GM12878 (cell line): ENCODE measurements around the gene NSG1. TPM values are rescaled to one million over a fixed set of nuclear protein-coding genes. Genes with fewer than 3 reads are reported as not detected.

Experiments
- BCL3 ChIP-seq: IDR thresholded peaks from 2 replicates; pipeline ENCODE4 v1.6.1; 2011; ENCODE audit warnings: borderline replicate concordance, low read depth, mild to moderate bottlenecking, moderate library complexity, low read length; ENCODE audit not compliant: insufficient read depth, poor library complexity, severe bottlenecking
- BHLHE40 ChIP-seq, 2 experiments: fragments of 450-650 bp in 1 of 2; IDR thresholded peaks; 2 replicates each; pipeline ENCODE4 v1.6.1; 2011 to 2017; ENCODE audit warnings: low read depth in 2 of 2, borderline replicate concordance in 1 of 2, improper control_type of control experiment in 1 of 2, low read length in 1 of 2, mild to moderate bottlenecking in 1 of 2
- CTCF ChIP-seq, 3 experiments: IDR thresholded peaks in 2 of 3; conservative IDR thresholded peaks in 1 of 3; 2 replicates each; pipeline ENCODE4 v1.5.1; 2011; ENCODE audit warnings: low read depth in 3 of 3, low read length in 3 of 3, mild to moderate bottlenecking in 3 of 3, control low read depth in 2 of 3, moderate library complexity in 2 of 3, inconsistent platforms in 1 of 3, mixed read lengths in 1 of 3; ENCODE audit not compliant: control insufficient read depth in 2 of 3, insufficient read depth in 1 of 3; ENCODE audit errors: extremely low read depth in 1 of 3
- MAX ChIP-seq: IDR thresholded peaks from 2 replicates; pipeline ENCODE4 v1.6.1; 2012; ENCODE audit warnings: low read depth, low read length, improper control_type of control experiment
- MXI1 ChIP-seq: fragments of 150-350 bp; IDR thresholded peaks from 2 replicates; pipeline ENCODE4 v1.6.1; 2011; ENCODE audit warnings: low read depth, mild to moderate bottlenecking, inconsistent platforms, low read length, improper control_type of control experiment
- RAD21 ChIP-seq: IDR thresholded peaks from 2 replicates; pipeline ENCODE4 v1.6.1; 2011; ENCODE audit warnings: mild to moderate bottlenecking, low read depth, low read length, moderate library complexity; ENCODE audit not compliant: insufficient read depth
- RB1 ChIP-seq: fragments of 450-650 bp; formaldehyde crosslinking; IDR thresholded peaks from 2 replicates; pipeline ENCODE4 v1.6.1; 2017; ENCODE audit warnings: mild to moderate bottlenecking, borderline replicate concordance
- RBBP5 ChIP-seq: fragments of 200-600 bp; sonication (generic); conservative IDR thresholded peaks from 2 replicates; pipeline ENCODE4 v1.6.1; 2016
- SMC3 ChIP-seq: IDR thresholded peaks from 2 replicates; pipeline ENCODE4 v1.6.1; 2011; ENCODE audit warnings: low read length, improper control_type of control experiment, borderline replicate concordance
- TARDBP ChIP-seq: IDR thresholded peaks from 2 replicates; pipeline ENCODE4 v1.6.1; 2016; ENCODE audit warnings: borderline replicate concordance
- TCF3 ChIP-seq: IDR thresholded peaks from 2 replicates; pipeline ENCODE4 v1.6.1; 2012; ENCODE audit warnings: low read depth, mild to moderate bottlenecking, low read length, borderline replicate concordance; ENCODE audit not compliant: insufficient read depth
- YY1 ChIP-seq: IDR thresholded peaks from 2 replicates; pipeline ENCODE4 v1.6.1; 2011; ENCODE audit warnings: low read depth, mild to moderate bottlenecking, low read length
- ZBTB40 ChIP-seq: fragments of 450-650 bp; IDR thresholded peaks from 2 replicates; pipeline ENCODE4 v1.6.1; 2016; ENCODE audit warnings: mild to moderate bottlenecking, moderate library complexity, borderline replicate concordance
- ZNF24 ChIP-seq: fragments of 450-650 bp; IDR thresholded peaks from 2 replicates; pipeline ENCODE4 v1.6.1; 2017; ENCODE audit warnings: antibody characterized with exemption, mild to moderate bottlenecking
- ZNF274 ChIP-seq: IDR thresholded peaks from one replicate; pipeline ENCODE4 v1.8.0; 2011; ENCODE audit not compliant: insufficient read length, insufficient read depth
- polyA plus RNA-seq, 11 experiments: library from polyadenylated mRNA; depleted of rRNA in 4 of 11; unstranded in 6 of 11; stranded (reverse) in 5 of 11; fragments of >200 nt; fragmentation: Nextera tagmentation in 4 of 11; fragmentation: Illumina TruSeq in 1 of 11; extraction: Ambion mirVana in 4 of 11; extraction: Trizol in 1 of 11; gene quantifications; 1 replicate in 1 of 11; 2 replicates in 10 of 11; pipeline versions ENCODE4 v1.2.1 to v1.2.3, GENCODE V29; 2011 to 2016; ENCODE audit warnings: inconsistent platforms in 2 of 11, missing spikeins in 2 of 11, low read depth in 1 of 11
- total RNA-seq, 4 experiments: library from RNA; depleted of rRNA in 3 of 4; stranded (reverse); fragments of >200 nt in 3 of 4; fragmentation: Illumina TruSeq in 1 of 4; extraction: Trizol in 1 of 4; gene quantifications; 2 replicates each; pipeline versions ENCODE4 v1.2.1 to v1.2.3, GENCODE V29; 2013 to 2021

Gene NSG1
- total and polyA plus RNA-seq, 10 of the 15 experiments (the other 5 are each of a cell fraction or from before 2014, with no cell fraction given): 0.03 to 0.19 (median 0.10) TPM; not detected in 5

GRCh38 chr4:4430492-4431195, 43.7 kb downstream of the NSG1 start (continued):
- TF ChIP-seq CTCF (IDR thresholded peaks at IDR 0.05 in 2 of 3, conservative IDR thresholded peaks at IDR 0.05 in 1 of 3; ENCODE audit: control insufficient read depth in 2 of 3, extremely low read depth in 1 of 3, insufficient read depth in 1 of 3, low read depth in 3 of 3, low read length in 3 of 3): peak; percentile 62 to 71 (median 66); a peak in 5 of 6 replicates
- no peak for TF ChIP-seq RBBP5
- TF ChIP-seq SMC3: peak; percentile 49; the same call in 1 of the 2 replicates
- TF ChIP-seq RB1: no peak
- TF ChIP-seq MXI1: no peak
- peak; percentile 53 to 79; a peak in 3 of 4 replicates for TF ChIP-seq BHLHE40 (IDR thresholded peaks at IDR 0.05; ENCODE audit: borderline replicate concordance in 1 of 2, low read depth in 2 of 2, low read length in 1 of 2)
- TF ChIP-seq MAX: no peak
- TF ChIP-seq ZBTB40: no peak
- TF ChIP-seq YY1: peak; percentile 66
- TF ChIP-seq TARDBP: no peak
- no peak for TF ChIP-seq ZNF274
- no peak for TF ChIP-seq TCF3
- TF ChIP-seq ZNF24: no peak
- TF ChIP-seq RAD21: peak; percentile 29
- TF ChIP-seq BCL3: no peak
- TF ChIP-seq, all 136 proteins: peak for 5
